HG02884 (cell line): ENCODE results near the gene BCORL1.

Source experiments
- ATAC-seq: cut with Tn5 transposase; IDR thresholded peaks from one replicate; pipeline ENCODE4 v1.9.1; 2021; ENCODE audit warnings: mild to moderate bottlenecking, moderate library complexity; ENCODE audit not compliant: unreplicated experiment

Gene BCORL1

GRCh38 chrX:130055899-130056298 lies 73.5 kb downstream of the BCORL1 start:
- no peak for ATAC-seq

- ATAC-seq = no peak
Observed at GRCh38 chrX:130057209-130057608, 74.8 kb downstream of the BCORL1 start.

- no peak for ATAC-seq
Observed at GRCh38 chrX:130058652-130059051, 76.2 kb downstream of the BCORL1 start.

DNA sequence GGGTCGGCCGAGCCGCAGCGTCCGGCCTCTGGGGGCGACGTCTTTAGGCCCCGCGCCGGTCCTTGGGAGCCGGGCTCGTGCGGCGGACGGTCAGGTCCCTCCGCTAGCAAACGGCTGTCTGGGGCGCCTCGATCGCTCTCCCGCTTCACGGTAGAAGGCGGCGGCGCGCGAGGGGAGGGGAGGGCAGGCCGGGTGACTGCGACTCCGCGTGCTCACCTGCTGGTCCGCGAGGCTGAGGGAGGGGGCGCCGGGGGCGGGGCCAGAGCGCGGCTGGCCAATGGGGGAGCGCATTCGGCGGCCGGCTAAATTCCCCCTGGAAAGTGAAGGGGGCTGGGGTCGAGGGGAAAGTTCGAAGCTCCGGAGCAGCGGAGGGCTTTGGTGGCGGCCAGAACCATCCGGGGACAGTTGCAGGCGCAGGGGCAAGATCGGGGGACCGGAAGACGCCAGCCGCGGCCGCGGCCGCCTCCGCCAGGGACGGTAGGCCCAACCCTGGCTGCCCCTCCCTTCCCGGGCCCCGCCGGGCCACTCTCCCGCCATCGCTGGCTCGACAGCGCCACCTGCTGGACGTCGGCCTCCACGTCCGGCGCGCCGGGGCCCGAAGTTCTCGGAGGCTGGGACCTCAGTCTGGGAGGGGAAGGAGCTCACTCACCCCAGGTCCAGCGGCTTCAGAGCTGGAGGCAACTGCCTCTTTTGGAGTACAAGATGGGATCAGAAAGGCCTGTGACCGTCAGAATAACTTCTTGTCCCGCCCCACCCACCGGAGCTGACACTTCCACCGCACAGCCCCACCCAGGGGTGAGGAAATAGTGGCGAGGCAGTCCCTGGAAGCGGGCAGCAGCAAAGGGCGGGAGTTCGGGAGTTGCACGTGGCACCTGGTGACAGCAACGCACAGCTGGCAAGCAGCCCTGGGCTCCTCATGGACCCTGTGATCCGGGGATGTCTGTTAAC lies 78.0 kb downstream of the BCORL1 start:
- ATAC-seq = peak; percentile 92

- ATAC-seq = no peak
Observed at GRCh38 chrX:130066975-130067615, 84.7 kb downstream of the BCORL1 start.

DNA sequence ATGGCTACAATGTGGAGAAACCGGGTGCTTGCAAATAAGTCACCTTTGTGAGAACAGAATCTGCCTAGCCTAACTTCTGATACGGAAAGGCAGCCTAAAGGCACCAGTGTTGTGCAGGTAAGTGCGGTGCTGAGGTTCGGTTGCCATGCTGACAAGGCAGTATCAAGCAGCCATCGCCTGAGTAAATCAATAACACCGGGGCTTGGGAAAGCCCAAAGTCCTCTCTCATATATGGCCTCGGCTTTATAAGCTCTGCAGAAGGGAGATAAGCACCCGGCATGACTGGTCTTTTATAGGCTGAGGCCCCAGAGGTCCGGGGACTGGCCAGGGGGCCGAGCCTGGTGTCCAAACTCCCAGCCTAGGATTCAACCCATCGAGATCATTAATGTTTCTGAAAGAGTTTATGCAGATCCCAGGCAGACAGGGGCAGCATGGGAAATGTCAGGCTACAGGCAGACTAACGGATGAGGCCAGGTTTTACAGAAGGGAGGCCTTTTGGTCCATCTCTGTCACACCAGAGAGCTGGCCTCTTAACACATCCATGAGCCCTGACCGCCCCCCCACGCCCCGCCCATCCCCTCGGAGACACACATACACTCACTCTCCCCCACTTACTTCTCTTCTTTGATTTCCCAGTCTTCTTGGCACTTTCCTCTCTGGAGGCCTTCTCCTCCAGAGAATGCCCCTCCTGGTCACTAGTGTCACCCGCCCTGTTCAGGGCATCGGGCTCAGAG lies 89.3 kb downstream of the BCORL1 start:
- no peak for ATAC-seq

DNA sequence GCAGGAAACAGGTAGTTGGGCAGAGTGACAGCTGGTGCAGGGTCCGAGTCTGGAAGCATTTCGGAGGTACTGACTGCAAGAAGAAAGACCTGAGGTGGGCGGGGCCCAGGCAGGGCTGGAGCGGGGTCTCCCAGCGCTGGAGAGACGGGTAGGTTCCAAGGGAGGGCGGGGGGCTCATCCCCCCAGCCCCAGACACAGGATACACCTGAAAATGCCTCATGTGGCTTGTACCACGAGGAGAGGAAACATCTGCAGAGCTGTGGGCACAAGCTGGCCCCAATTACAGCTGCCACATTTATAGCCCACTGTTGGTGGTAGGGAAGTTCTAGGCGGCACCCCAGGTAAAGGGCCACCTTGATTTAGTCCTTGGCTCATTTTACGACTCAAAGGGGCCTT lies 89.9 kb downstream of the BCORL1 start:
- no peak for ATAC-seq

- no peak for ATAC-seq
Observed at GRCh38 chrX:130075777-130076176, 93.3 kb downstream of the BCORL1 start.

DNA sequence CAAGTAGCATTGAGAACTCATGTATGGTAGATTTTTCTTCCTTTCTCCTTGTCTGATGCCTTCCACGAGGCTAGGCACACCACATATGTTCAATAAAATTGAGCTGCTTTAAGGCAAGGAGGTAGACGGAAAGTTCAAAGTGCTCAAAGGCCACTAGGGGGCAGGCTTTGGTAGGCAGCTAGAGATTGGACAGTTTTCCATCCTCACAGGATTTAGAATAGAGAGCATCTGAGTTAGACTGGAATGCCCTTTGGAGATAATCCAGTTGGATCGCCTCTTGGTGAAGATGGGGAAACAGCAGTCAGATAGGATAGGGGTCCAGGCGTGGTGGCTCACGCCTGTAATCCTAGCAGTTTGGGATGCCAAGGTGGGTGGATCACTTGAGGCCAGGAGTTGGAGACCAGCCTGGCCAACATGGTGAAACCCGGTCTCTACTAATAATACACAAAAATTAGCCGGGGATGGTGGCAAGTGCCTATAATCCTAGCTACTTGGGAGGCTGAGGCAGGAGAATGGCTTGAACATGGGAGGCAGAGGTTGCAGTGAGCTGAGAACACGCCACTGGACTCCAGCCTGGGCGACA lies 97.5 kb downstream of the BCORL1 start:
- no peak for ATAC-seq

GRCh38 chrX:130080791-130081367 lies 98.4 kb downstream of the BCORL1 start:
- no peak for ATAC-seq

DNA sequence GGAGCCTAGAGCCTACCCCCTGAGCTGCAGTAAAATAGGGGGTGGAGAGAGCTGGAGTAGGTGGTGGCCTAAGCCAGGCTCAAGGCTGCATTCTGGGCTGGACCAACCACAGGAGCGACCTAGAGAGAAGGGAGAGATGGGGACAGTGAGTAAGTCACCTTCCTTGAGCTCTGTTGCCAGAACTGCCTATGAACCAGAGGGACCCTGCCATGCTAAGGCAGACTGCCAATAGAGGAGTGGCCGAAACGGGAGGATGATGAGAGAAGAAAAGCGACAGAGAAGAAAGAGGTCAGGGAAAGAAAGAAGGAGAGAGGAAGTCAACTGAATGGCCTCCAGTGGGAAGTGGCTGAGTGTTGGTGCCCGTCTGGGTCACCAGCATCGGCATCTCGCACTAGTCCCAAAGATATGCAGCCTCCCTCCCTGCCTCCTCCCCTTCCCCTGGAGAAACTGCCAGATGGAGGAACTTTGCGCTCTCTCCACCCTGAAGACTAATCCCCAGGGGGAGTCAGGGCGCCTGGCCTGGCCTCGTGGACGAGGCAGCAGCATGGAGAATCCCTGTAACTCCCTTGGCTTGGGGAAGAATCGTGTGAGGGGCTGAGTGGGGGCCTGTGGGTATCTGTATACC lies 99.1 kb downstream of the BCORL1 start:
- ATAC-seq = no peak

- ATAC-seq = peak; percentile 38
Observed at GRCh38 chrX:130082244-130083106, 100.0 kb downstream of the BCORL1 start.

- ATAC-seq = no peak
Observed at GRCh38 chrX:130083107-130083490, 100.7 kb downstream of the BCORL1 start.

- ATAC-seq = no peak
Observed at GRCh38 chrX:130083656-130084382, 101.4 kb downstream of the BCORL1 start.

DNA sequence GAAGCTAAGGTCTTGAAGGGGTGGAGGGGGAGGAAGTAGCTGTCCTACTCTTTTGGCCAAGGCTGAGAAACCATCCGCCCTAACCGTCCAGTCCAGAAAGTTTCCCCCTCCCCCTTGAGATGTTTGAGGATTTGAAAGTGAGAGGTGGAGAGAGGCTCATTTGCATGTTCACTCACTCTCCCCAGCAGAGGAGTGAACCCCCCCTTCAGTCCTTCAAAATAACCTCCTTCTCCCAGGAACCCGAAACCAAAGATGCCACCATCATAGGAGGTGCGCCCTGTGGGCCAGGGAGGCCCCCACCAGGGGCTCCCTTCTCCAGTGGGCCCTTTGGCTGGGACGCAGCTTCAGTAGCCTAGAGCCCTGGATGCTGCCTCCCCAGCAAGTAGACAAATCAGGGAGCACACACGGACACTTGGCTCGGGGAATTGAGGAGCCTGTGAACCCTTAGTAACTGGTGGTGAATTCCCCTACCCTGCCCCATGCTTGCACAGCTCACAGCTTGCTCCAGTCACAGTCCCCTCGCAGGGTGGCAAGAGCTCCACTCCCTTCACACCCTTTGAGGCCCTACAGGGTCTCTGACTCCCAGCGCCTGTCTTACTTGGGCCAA lies 102.3 kb downstream of the BCORL1 start:
- ATAC-seq = peak; percentile 38

- no peak for ATAC-seq
Observed at GRCh38 chrX:130085551-130086446, 103.4 kb downstream of the BCORL1 start.

GRCh38 chrX:130086447-130087206 lies 104.2 kb downstream of the BCORL1 start:
- peak; percentile 38 for ATAC-seq
